ENCODE measurements around the gene CHN1.

- TF ChIP-seq CTCF (IDR thresholded peaks at IDR 0.05; ENCODE audit: control extremely low read depth in 1 of 3, insufficient read depth in 1 of 3, low read depth in 1 of 3, low read length in 3 of 3) = no peak
- TF ChIP-seq SP2 (IDR thresholded peaks at IDR 0.05; ENCODE audit: low read length) = no peak
- TF ChIP-seq MAX (IDR thresholded peaks at IDR 0.05) = no peak
- TF ChIP-seq CTBP2 (IDR thresholded peaks at IDR 0.05; ENCODE audit: borderline replicate concordance, insufficient read depth, insufficient read length, low read length) = no peak
- no peak for TF ChIP-seq ATF2 (IDR thresholded peaks at IDR 0.05; ENCODE audit: low read length)
- no peak for TF ChIP-seq CHD2 (IDR thresholded peaks at IDR 0.05; ENCODE audit: low read length)
- no peak for TF ChIP-seq EP300 (IDR thresholded peaks at IDR 0.05; ENCODE audit: borderline replicate concordance in 1 of 2, low read depth in 2 of 2, low read length in 2 of 2)
- no peak for TF ChIP-seq EZH2 (IDR thresholded peaks at IDR 0.05; ENCODE audit: low read depth, low read length, severe bottlenecking)
- no peak for TF ChIP-seq KDM5A (IDR thresholded peaks at IDR 0.05; ENCODE audit: low read length)
- TF ChIP-seq BCL11A (IDR thresholded peaks at IDR 0.05; ENCODE audit: low read depth in 2 of 2, low read length in 2 of 2) = no peak
- no peak for TF ChIP-seq CHD1 (IDR thresholded peaks at IDR 0.05; ENCODE audit: low read depth, low read length)
- TF ChIP-seq SP1 (IDR thresholded peaks at IDR 0.05; ENCODE audit: low read depth, low read length) = no peak
Measured at GRCh38 chr2:174844295-174844708, 160.9 kb downstream of the CHN1 start.

Measured in H1 (cell line).